Body of pancreas (tissue), 4 donors: ENCODE measurements around the gene SCFD2.

Experiments used
- POLR2A ChIP-seq, 3 donors: fragments of 450-650 bp; IDR thresholded peaks; one replicate each; pipeline ENCODE4 v1.6.1; 2016; ENCODE audit warnings: antibody characterized with exemption in 3 of 3, mild to moderate bottlenecking in 2 of 3
- TF ChIP-seq, protein P1 (sequence below), 7 experiments: fragments of 450-650 bp in 4 of 7; fragments of 200-600 bp in 3 of 7; sonication (generic) in 3 of 7; IDR thresholded peaks; one replicate each; pipeline ENCODE4 v1.5.1; 2016 to 2019; ENCODE audit warnings: antibody characterized with exemption in 7 of 7

DNA sequence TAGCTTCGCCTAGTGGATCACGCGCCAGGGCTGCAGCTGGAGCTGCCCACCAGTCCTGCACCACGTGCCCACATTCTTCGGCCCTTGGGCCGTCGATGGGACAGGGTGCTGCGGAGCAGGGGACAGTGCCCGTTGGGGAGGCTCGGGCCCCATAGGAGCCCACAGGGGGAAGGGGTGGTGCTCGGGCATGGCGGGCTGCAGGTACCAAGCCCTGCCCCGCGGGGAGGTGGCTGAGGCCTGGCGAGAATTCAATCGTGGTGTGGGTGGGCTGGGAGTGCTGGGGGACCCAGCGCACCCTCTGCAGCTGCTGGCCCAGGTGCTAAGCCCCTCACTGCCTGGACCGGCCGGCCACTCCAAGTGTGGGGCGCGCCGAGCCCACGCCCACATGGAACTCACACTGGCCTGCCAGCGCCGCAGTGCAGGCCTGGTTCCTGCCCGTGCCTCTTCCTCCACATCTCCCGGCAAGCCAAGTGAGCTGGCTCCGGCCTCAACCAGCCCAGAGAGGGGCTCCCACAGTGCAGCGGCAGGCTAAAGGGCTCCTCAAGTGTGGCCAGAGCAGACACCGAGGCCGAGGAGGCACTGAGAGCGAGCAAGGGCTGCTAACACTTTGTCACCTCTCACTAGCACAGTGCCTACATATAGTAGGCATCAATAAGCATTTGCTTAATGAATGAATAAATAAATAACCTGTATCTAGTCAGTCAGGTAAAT lies 11.7 kb downstream of the SCFD2 start:
- TF ChIP-seq, protein P1, sequence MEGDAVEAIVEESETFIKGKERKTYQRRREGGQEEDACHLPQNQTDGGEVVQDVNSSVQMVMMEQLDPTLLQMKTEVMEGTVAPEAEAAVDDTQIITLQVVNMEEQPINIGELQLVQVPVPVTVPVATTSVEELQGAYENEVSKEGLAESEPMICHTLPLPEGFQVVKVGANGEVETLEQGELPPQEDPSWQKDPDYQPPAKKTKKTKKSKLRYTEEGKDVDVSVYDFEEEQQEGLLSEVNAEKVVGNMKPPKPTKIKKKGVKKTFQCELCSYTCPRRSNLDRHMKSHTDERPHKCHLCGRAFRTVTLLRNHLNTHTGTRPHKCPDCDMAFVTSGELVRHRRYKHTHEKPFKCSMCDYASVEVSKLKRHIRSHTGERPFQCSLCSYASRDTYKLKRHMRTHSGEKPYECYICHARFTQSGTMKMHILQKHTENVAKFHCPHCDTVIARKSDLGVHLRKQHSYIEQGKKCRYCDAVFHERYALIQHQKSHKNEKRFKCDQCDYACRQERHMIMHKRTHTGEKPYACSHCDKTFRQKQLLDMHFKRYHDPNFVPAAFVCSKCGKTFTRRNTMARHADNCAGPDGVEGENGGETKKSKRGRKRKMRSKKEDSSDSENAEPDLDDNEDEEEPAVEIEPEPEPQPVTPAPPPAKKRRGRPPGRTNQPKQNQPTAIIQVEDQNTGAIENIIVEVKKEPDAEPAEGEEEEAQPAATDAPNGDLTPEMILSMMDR (IDR thresholded peaks at IDR 0.05), result no peak
- no peak for TF ChIP-seq POLR2A (IDR thresholded peaks at IDR 0.05)
